IMR-90 (cell line): ENCODE measurements around the gene MT1H. TPM values are rescaled to one million over a fixed set of nuclear protein-coding genes. Genes with fewer than 3 reads are reported as not detected.

Source experiments
- ATAC-seq: fragments of 200-7000 bp; cut with Tn5 transposase; 2 replicates; pipeline ENCODE4 v1.9.1; 2020; ENCODE audit warnings: low read depth, mild to moderate bottlenecking, moderate library complexity
- BruUV-seq: library from RNA; stranded (reverse); fragments of 400-500 nt; replicated peaks from 2 replicates; lab custom pipeline; 2021; lab: Mats Ljungman, UMichigan
- CTCF ChIA-PET: fragments of 300-600 bp; formaldehyde crosslinking; extraction: SDS; loops from one replicate; lab custom pipeline; 2021; ENCODE audit warnings: antibody characterized with exemption; lab: Yijun Ruan, JAX
- POLR2A ChIA-PET: fragments of 300-600 bp; sonication (Branson Sonifier 250); formaldehyde crosslinking; loops from one replicate; lab custom pipeline; 2022; ENCODE audit warnings: antibody characterized with exemption; ENCODE audit not compliant: unreplicated experiment; lab: Charles Lee
- DNase-seq: peaks from one replicate; pipeline ENCODE4 v3.0.0; 2013
- H2AFZ ChIP-seq: replicated peaks from 2 replicates; pipeline ENCODE3; 2013; ENCODE audit warnings: low read length, mild to moderate bottlenecking; ENCODE audit not compliant: poor library complexity
- H2AK5ac ChIP-seq: 2 replicates; pipeline ENCODE4 v1.6.1; 2013; ENCODE audit warnings: low read depth, low read length, inconsistent platforms
- H2AK9ac ChIP-seq: replicated peaks from 2 replicates; pipeline ENCODE3; 2013; ENCODE audit warnings: mild to moderate bottlenecking, low read depth, low read length, moderate library complexity; ENCODE audit not compliant: poor library complexity
- H2BK120ac ChIP-seq: 2 replicates; pipeline ENCODE4 v1.6.1; 2013; ENCODE audit warnings: low read depth, low read length, inconsistent platforms
- H2BK15ac ChIP-seq: 3 replicates; pipeline ENCODE4 v1.6.1; 2013; ENCODE audit warnings: low read depth, low read length, inconsistent platforms
- H2BK20ac ChIP-seq: 2 replicates; pipeline ENCODE4 v1.6.1; 2013; ENCODE audit warnings: low read depth, mild to moderate bottlenecking, inconsistent platforms, low read length, moderate library complexity
- H2BK5ac ChIP-seq: 2 replicates; pipeline ENCODE4 v1.6.1; 2013; ENCODE audit warnings: mild to moderate bottlenecking, low read depth, low read length, inconsistent platforms; ENCODE audit not compliant: poor library complexity, severe bottlenecking
- H3K14ac ChIP-seq: replicated peaks from 2 replicates; pipeline ENCODE4 v1.6.1; 2013; ENCODE audit warnings: low read depth, low read length, inconsistent platforms
- H3K18ac ChIP-seq: 2 replicates; pipeline ENCODE4 v1.6.1; 2013; ENCODE audit warnings: low read depth, low read length, control low read depth
- H3K23ac ChIP-seq: 2 replicates; pipeline ENCODE4 v1.6.1; 2013; ENCODE audit warnings: low read depth, low read length, inconsistent platforms
- H3K27ac ChIP-seq: 2 replicates; pipeline ENCODE4 v1.5.1; 2013; ENCODE audit warnings: mild to moderate bottlenecking, control low read depth, low read length; ENCODE audit not compliant: insufficient read depth
- H3K27me3 ChIP-seq: 2 replicates; pipeline ENCODE4 v1.6.1; 2013; ENCODE audit warnings: low read length; ENCODE audit not compliant: control insufficient read depth, insufficient read depth
- H3K36me3 ChIP-seq: 2 replicates; pipeline ENCODE4 v1.6.1; 2013; ENCODE audit warnings: low read length, mixed read lengths; ENCODE audit not compliant: control insufficient read depth, insufficient read depth
- H3K4ac ChIP-seq: 2 replicates; pipeline ENCODE4 v1.6.1; 2013; ENCODE audit warnings: low read depth, low read length, inconsistent platforms
- H3K4me1 ChIP-seq: 2 replicates; pipeline ENCODE4 v1.6.1; 2013; ENCODE audit warnings: low read length, mixed read lengths; ENCODE audit not compliant: control insufficient read depth, insufficient read depth
- H3K4me2 ChIP-seq: 2 replicates; pipeline ENCODE4 v1.6.1; 2013; ENCODE audit warnings: low read depth, mild to moderate bottlenecking, control low read depth, low read length, moderate library complexity
- H3K4me3 ChIP-seq: 2 replicates; pipeline ENCODE4 v1.5.1; 2013; ENCODE audit warnings: low read depth, mild to moderate bottlenecking, control low read depth, low read length, moderate library complexity; ENCODE audit not compliant: insufficient read depth
- H3K56ac ChIP-seq: 2 replicates; pipeline ENCODE4 v1.6.1; 2013; ENCODE audit warnings: low read length, inconsistent platforms; ENCODE audit not compliant: insufficient read depth; ENCODE audit errors: extremely low read depth
- H3K79me1 ChIP-seq, 2 experiments: 2 replicates each; pipeline ENCODE4 v1.6.1; 2013; ENCODE audit warnings: low read length in 2 of 2, inconsistent platforms in 1 of 2, low read depth in 1 of 2
- H3K9ac ChIP-seq: 2 replicates; pipeline ENCODE4 v1.6.1; 2013; ENCODE audit warnings: low read depth, low read length, control low read depth
- H3K9me1 ChIP-seq: 2 replicates; pipeline ENCODE4 v1.6.1; 2013; ENCODE audit warnings: low read length, inconsistent platforms; ENCODE audit not compliant: insufficient read depth
- H3K9me3 ChIP-seq: 2 replicates; pipeline ENCODE4 v1.6.1; 2013; ENCODE audit warnings: low read length; ENCODE audit not compliant: control insufficient read depth, insufficient read depth
- H4K20me1 ChIP-seq: 2 replicates; pipeline ENCODE4 v1.6.1; 2013; ENCODE audit warnings: low read length, inconsistent platforms; ENCODE audit not compliant: insufficient read depth
- H4K5ac ChIP-seq: 2 replicates; pipeline ENCODE4 v1.6.1; 2013; ENCODE audit warnings: mild to moderate bottlenecking, low read depth, low read length, control low read depth
- H4K8ac ChIP-seq, 2 experiments: 2 replicates each; pipeline ENCODE4 v1.6.1; 2013; ENCODE audit warnings: low read depth in 2 of 2, low read length in 2 of 2, control low read depth in 1 of 2, inconsistent platforms in 1 of 2
- H4K91ac ChIP-seq: 2 replicates; pipeline ENCODE4 v1.6.1; 2013; ENCODE audit warnings: low read depth, low read length, inconsistent platforms; ENCODE audit not compliant: insufficient read depth
- FOS ChIP-seq: fragments of 150-350 bp; IDR thresholded peaks from 2 replicates; pipeline ENCODE4 v1.6.1; 2016; ENCODE audit warnings: low read depth, low read length
- MAZ ChIP-seq: IDR thresholded peaks from 2 replicates; pipeline ENCODE4 v1.6.1; 2012; ENCODE audit warnings: low read depth, mild to moderate bottlenecking, low read length, improper control_type of control experiment, moderate library complexity, borderline replicate concordance
- WGBS, 2 experiments: methylation state at CpG; one replicate each; pipeline versions ENCODE4 v1.1.5 to v1.1.7; 2013; ENCODE audit warnings: missing lambda C conversion rate in 2 of 2; ENCODE audit not compliant: insufficient read length in 1 of 2; ENCODE audit errors: extremely low coverage in 2 of 2; 5-methylcytosine and 5-hydroxymethylcytosine counted together
- dilution Hi-C: fragments of 300-500 bp; cut with HindIII; formaldehyde crosslinking; loops from one replicate; pipeline ENCODE4 v1.14.3; 2018; ENCODE audit warnings: low sequenced_read_pairs; ENCODE audit not compliant: unreplicated experiment
- in situ Hi-C: fragments of 300-500 bp; cut with MboI; formaldehyde crosslinking; loops from 3 replicates; pipeline ENCODE4 v1.14.3; 2019; ENCODE audit warnings: low sequenced_read_pairs, inconsistent platforms, mixed read lengths
- intact Hi-C: fragments of 100-400 bp; cut with micrococcal nuclease; formaldehyde crosslinking; loops from 2 replicates; pipeline ENCODE4 v1.10.0; 2022
- polyA plus RNA-seq, 3 experiments: library from polyadenylated mRNA; depleted of rRNA; stranded (reverse); fragments of >200 nt; gene quantifications; 2 replicates each; pipeline ENCODE4 v1.2.3, GENCODE V29; 2012; ENCODE audit warnings: low replicate concordance in 1 of 3
- total RNA-seq: library from RNA; depleted of rRNA; stranded (reverse); fragments of >200 nt; gene quantifications from 2 replicates; pipeline ENCODE4 v1.2.3, GENCODE V29; 2012

Gene MT1H
- total and polyA plus RNA-seq, 2 of the 4 experiments (the other 2 are of a cell fraction) = not detected

GRCh38 chr16:56679078-56679730 lies 9.6 kb downstream of the MT1H start:
- no TSS peak for BruUV-seq
- Histone ChIP-seq H2BK20ac (no peak overlapping the region), H3K27ac (no peak overlapping the region), H3K9me1 (no peaks in the 10 kb centered on the region), H3K9me3 (no peaks in the 10 kb centered on the region), H4K91ac (no peak overlapping the region), H3K4me1 (peaks cover 7% of the 10 kb centered on the region; the same call in 1 of the 2 replicates), H3K14ac (no peak overlapping the region), H4K5ac (no peak overlapping the region), H3K4me2 (no peak overlapping the region), H3K56ac (no peak overlapping the region), H3K36me3 (no peaks in the 10 kb centered on the region), H3K23ac (no peak overlapping the region), H2BK15ac (no peak overlapping the region), H3K4ac (no peak overlapping the region), H3K27me3 (peaks cover 24% of the 10 kb centered on the region), H2AK5ac (no peak overlapping the region), H3K79me1 (peaks cover 3% of the 10 kb centered on the region in 2 experiments; a peak in 1 of 4 replicates), H3K4me3 (no peak overlapping the region), H3K9ac (no peak overlapping the region), H4K20me1 (no peaks in the 10 kb centered on the region), H3K18ac (no peak overlapping the region), H2BK120ac (no peak overlapping the region), H2AFZ (no peak overlapping the region), H2BK5ac (no peak overlapping the region), H4K8ac (no peak overlapping the region), H2AK9ac (no peak overlapping the region)
- CTCF ChIA-PET = no interaction called here
- ATAC-seq (no peak), DNase-seq (no peak)
- dilution Hi-C loops (no loop called here), intact Hi-C loops (no loop called here), in situ Hi-C loops (no loop called here)
- TF ChIP-seq MAZ (no peak), FOS (no peak)
- POLR2A ChIA-PET = no interaction called here
- WGBS, 2 experiments = no CpG with 5 or more reads among the region's 3 CpGs
